ENCODE results near the gene ACSS1. TPM values are rescaled to one million over a fixed set of nuclear protein-coding genes. Genes with fewer than 3 reads are reported as not detected.

The ACSS1 gene
- total and polyA plus RNA-seq, 2 of the 8 experiments (the other 6 are each of a cell fraction or from before 2014, with no cell fraction given) = 2.6 to 3.4 TPM

GRCh38 chr20:25065072-25065624, 7.2 kb upstream of the ACSS1 start:
- 83% methylated on average over 9 of the region's 9 CpGs; no CpG with 5 or more reads in 1 of the 2 experiments for WGBS, 2 experiments (ENCODE audit: extremely low coverage in 1 of 2, insufficient coverage in 1 of 2, insufficient read length in 1 of 2, insufficient replicate concordance in 2 of 2, low coverage in 1 of 2, low lambda C conversion rate in 2 of 2, missing lambda C conversion rate in 1 of 2)
- Histone ChIP-seq H4K20me1 (replicated peaks in 1 of 2; ENCODE audit: control insufficient read depth in 1 of 2, insufficient read depth in 2 of 2, low read length in 2 of 2) (peaks cover 0 to 10% of the 10 kb centered on the region in 2 experiments), H3K79me2 (ENCODE audit: control insufficient read depth in 1 of 2, insufficient read depth in 2 of 2, low read length in 2 of 2) (no peaks in the 10 kb centered on the region), H2BK15ac (ENCODE audit: low read length) (no peak overlapping the region), H2BK5ac (ENCODE audit: low read depth, low read length) (no peak overlapping the region), H3K36me3 (ENCODE audit: control insufficient read depth in 2 of 4, insufficient read depth in 4 of 4, low read length in 3 of 4) (no peaks in the 10 kb centered on the region), H3K23me2 (ENCODE audit: low read depth, low read length) (peaks cover 8% of the 10 kb centered on the region; the same call in 1 of the 2 replicates), H2BK120ac (replicated peaks; ENCODE audit: low read depth, low read length) (no peak overlapping the region), H2AFZ (ENCODE audit: low read length) (no peak overlapping the region), H3K4me2 (ENCODE audit: insufficient read depth in 1 of 2, low read depth in 2 of 2, low read length in 2 of 2) (no peak overlapping the region), H3K4me1 (replicated peaks in 1 of 4; ENCODE audit: control insufficient read depth in 3 of 4, insufficient read depth in 4 of 4, low read length in 3 of 4) (peaks cover 0 to 2% (median 0%) of the 10 kb centered on the region in 4 experiments; a peak in 1 of 7 replicates), H3K9ac (replicated peaks in 1 of 4; ENCODE audit: extremely low read depth in 1 of 4, low read depth in 3 of 4, low read length in 3 of 4) (no peak overlapping the region), H3K9me3 (ENCODE audit: insufficient read depth in 2 of 2, low read depth in 1 of 2, low read length in 1 of 2) (no peaks in the 10 kb centered on the region), H4K91ac (replicated peaks; ENCODE audit: insufficient read length, low read length) (no peak overlapping the region), H3K27ac (ENCODE audit: low read depth, low read length) (no peak overlapping the region), H3K4me3 (ENCODE audit: extremely low read depth in 1 of 4, insufficient read depth in 2 of 4, low read depth in 3 of 4, low read length in 4 of 4) (no peak overlapping the region), H3K4ac (replicated peaks; ENCODE audit: insufficient read length, low read depth, low read length) (no peak overlapping the region), H3K56ac (replicated peaks; ENCODE audit: insufficient read length, low read depth, low read length) (no peak overlapping the region), H3K14ac (ENCODE audit: insufficient read length) (no peak overlapping the region), H3K18ac (ENCODE audit: extremely low read depth, low read length) (no peak overlapping the region), H4K8ac (ENCODE audit: extremely low read depth, insufficient read depth, low read length) (no peak overlapping the region; the same call in 1 of the 2 replicates), H3K27me3 (replicated peaks in 1 of 4; ENCODE audit: control insufficient read depth in 3 of 4, extremely low read depth in 1 of 4, insufficient read depth in 3 of 4, low read length in 3 of 4) (peaks cover 0 to 29% (median 17%) of the 10 kb centered on the region in 4 experiments; a peak in 6 of 7 replicates), H3K23ac (ENCODE audit: insufficient read length) (no peak overlapping the region), H2BK12ac (ENCODE audit: low read depth, low read length) (no peak overlapping the region; the same call in 1 of the 2 replicates), H4K5ac (ENCODE audit: insufficient read length, low read depth, low read length) (no peak overlapping the region), H2AK5ac (ENCODE audit: low read depth, low read length) (no peak overlapping the region), H2BK20ac (ENCODE audit: low read length) (no peak overlapping the region), H3K79me1 (ENCODE audit: low read depth, low read length) (no peaks in the 10 kb centered on the region)
- no peak for DNase-seq (ENCODE audit: low read depth in 1 of 2, low spot score in 2 of 2)
- ChIA-PET POLR2A (ENCODE audit: partially characterized antibody) (interaction anchor here (0.6 to 2.7 kb wide), 2 partner anchors 29 to 72 kb away, joined by 4 to 8 read pairs; no protein-coding TSS in a partner anchor), CTCF (ENCODE audit: partially characterized antibody) (interaction anchor here (0.5 to 9.1 kb wide), 35 partner anchors 10 to 190 kb away, joined by 3 to 121 read pairs (median 4); partner anchors contain the start of gene VSX1)
- FAIRE-seq = no peak
- TF ChIP-seq JUN (IDR thresholded peaks at IDR 0.05; ENCODE audit: low read depth, low read length) (no peak), PHF8 (conservative IDR thresholded peaks at IDR 0.05; ENCODE audit: low read depth, low read length) (no peak), CREB1 (IDR thresholded peaks at IDR 0.05) (no peak), POLR2AphosphoS5 (IDR thresholded peaks at IDR 0.05; ENCODE audit: low read depth, low read length) (no peak), SRF (IDR thresholded peaks at IDR 0.05; ENCODE audit: low read depth, low read length) (no peak), SP1 (IDR thresholded peaks at IDR 0.05; ENCODE audit: low read depth, low read length) (no peak), RNF2 (IDR thresholded peaks at IDR 0.05; ENCODE audit: borderline replicate concordance, low read depth, low read length, missing control alignments, poor library complexity, severe bottlenecking) (no peak), SUZ12 (IDR thresholded peaks at IDR 0.05; ENCODE audit: low read length) (no peak), KDM5A (IDR thresholded peaks at IDR 0.05; ENCODE audit: low read length) (no peak), BRCA1 (IDR thresholded peaks at IDR 0.05; ENCODE audit: low read depth, low read length) (no peak), JUND (IDR thresholded peaks at IDR 0.05; ENCODE audit: low read length) (no peak), TCF12 (IDR thresholded peaks at IDR 0.05; ENCODE audit: low read depth, low read length) (no peak)
- TF ChIP-seq, protein P1, sequence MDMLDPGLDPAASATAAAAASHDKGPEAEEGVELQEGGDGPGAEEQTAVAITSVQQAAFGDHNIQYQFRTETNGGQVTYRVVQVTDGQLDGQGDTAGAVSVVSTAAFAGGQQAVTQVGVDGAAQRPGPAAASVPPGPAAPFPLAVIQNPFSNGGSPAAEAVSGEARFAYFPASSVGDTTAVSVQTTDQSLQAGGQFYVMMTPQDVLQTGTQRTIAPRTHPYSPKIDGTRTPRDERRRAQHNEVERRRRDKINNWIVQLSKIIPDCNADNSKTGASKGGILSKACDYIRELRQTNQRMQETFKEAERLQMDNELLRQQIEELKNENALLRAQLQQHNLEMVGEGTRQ (IDR thresholded peaks at IDR 0.05; ENCODE audit: low read length) = no peak
